GM11168 (cell line): ENCODE results near the gene KLHDC7B.

Experiments
- in situ Hi-C: fragments of 300-500 bp; cut with MboI; formaldehyde crosslinking; loops from one replicate; pipeline ENCODE4 v1.12.0; 2022; ENCODE audit warnings: low sequenced_read_pairs; ENCODE audit not compliant: unreplicated experiment

The KLHDC7B gene

GRCh38 chr22:50569896-50570535 lies 24.3 kb downstream of the KLHDC7B start:
- in situ Hi-C loops = no loop called here

DNA sequence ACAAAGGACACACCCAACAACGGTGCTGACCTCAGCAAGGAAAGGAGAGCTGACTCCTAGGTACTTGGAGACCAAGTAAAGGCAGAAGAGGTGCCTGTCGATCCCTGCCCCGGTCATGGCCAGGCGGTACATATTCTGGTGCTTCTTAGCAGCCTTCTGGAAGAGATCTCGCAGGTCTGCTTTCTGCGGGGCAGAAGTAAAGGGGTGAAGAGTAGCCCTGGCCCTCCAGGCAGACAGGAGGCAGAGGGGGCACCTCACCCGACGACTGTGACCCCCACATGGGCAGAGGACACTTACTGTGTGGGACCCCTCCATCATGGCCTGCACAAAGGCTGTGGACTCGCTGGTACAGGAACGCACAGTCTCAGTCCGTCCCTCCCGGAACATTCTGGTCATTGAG lies 25.2 kb downstream of the KLHDC7B start:
- in situ Hi-C loops = no loop called here

GRCh38 chr22:50571264-50572175 lies 25.8 kb downstream of the KLHDC7B start:
- in situ Hi-C loops = no loop called here

DNA sequence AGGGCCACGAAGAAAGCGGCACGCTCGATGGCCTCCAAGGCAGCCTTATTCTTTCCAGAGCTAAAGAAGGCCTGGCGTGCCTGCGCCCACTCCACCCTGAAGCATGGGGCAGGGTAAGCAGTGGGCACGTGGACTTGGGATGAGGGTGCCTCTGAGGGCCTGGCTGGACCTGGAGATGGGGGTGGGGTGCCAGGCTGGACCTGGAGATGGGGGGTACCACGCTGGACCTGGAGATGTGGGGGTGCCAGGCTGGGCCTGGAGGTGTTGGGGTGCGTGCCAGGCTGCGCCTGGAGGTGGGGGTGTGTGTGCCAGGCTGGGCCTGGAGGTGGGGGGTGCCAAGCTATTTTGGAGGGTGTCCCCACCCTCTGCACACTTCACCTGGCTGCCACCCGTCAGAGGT lies 27.3 kb downstream of the KLHDC7B start:
- in situ Hi-C loops = no loop called here

- in situ Hi-C loops = no loop called here
These were observed 28.0 kb downstream of the KLHDC7B start for GRCh38 chr22:50573491-50574382.

DNA sequence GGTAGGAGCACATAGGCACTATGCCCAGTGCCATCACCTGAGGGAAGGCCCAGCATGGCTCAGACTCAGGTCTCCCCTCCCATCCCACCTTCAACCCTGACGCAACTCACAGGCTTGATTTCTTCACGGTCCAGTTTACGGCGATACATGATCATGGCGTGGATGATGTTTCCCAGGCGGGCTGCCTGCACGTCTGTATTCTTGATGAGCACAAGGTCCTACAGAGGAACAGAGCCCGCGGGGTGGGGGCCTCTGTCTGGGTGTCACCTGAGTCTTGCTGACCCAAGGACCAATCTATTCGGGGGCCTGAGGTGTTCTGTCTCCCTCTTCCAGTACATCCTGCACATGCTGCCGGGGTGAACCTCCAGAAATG lies 28.7 kb downstream of the KLHDC7B start:
- in situ Hi-C loops = no loop called here

GRCh38 chr22:50575426-50575941 lies 29.8 kb downstream of the KLHDC7B start:
- in situ Hi-C loops = no loop called here

DNA sequence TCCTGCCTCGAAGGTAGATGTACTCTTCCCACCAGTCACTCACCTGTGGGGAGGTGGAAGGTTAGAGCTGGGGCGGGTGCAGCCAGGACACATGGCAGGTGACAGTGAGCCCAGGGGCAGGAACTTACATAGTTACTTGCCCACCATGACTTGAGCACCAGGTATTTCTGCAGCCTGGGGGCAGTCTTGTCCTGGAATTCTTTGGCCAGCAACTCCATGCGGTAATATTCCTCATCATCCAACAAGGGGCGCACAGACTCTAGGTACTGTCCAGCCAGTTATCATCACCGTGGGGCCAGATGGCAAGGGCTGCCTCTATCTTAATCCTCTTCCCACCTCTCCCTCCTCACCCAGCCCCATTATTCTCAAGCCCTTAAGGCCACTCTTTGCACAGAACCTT lies 30.4 kb downstream of the KLHDC7B start:
- in situ Hi-C loops = no loop called here

DNA sequence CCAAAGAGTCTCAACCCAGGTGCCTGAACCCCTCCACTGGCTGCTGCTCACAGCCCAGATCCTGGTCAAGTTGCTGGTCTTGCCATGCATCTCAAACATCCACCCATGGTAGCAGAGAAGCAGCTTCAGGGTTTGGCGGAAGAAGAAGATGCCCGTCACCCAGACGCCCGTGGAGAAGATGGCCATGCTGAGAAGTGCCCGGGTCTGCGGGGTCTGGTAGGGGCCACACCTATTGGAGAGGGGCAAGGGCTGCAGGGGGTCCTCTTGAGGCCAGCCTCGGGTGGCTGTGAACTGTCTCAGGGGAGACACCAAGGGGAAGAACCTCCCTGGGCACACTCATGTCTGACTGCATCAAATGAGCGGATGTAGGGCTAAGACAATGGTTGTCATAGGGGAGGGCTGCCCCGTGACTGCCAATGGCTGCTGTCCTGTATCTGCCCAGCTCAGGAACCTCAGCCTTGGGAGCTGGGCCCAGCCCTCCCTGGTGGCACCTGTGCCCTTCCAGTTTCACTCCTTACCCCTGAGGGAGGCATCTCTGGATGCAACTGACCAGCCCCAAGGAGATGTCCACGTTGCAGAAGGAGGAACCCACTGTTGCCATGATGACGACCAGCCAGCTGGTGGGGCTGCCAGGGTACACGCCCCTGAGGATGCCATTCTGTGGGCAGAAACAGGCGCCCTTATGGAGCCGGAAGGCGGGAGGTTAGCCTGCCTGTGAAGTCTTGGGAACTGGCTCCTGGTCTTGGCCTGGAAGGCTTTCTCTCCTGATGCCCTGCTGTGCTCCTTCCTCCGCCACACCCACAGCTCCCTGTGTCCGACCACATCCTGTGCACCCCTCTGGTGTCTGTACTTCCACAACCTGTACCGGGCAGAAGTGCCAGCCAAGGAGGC lies 31.4 kb downstream of the KLHDC7B start:
- in situ Hi-C loops = no loop called here

DNA sequence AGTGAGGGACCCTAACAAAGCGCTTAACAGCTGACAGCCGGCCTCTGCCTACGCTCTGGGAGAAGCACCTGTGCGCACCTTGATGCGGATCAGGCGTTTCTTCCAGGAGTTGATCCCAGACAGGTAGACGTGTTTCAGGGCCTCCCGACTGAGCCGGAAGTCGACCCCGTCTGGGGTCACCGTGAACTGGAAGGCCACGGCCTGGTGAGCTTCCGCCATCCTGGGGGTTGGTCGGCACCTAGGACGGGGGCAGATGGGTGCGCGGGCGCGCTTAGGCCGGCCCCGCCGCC lies 31.9 kb downstream of the KLHDC7B start:
- in situ Hi-C loops = no loop called here

- in situ Hi-C loops = no loop called here
These were observed 32.5 kb downstream of the KLHDC7B start, which contains the start of gene CPT1B for GRCh38 chr22:50577987-50578775. Gene CPT1B (minus strand): TSS chr22:50578427. CDS start chr22:50577915, 512 bp downstream.

DNA sequence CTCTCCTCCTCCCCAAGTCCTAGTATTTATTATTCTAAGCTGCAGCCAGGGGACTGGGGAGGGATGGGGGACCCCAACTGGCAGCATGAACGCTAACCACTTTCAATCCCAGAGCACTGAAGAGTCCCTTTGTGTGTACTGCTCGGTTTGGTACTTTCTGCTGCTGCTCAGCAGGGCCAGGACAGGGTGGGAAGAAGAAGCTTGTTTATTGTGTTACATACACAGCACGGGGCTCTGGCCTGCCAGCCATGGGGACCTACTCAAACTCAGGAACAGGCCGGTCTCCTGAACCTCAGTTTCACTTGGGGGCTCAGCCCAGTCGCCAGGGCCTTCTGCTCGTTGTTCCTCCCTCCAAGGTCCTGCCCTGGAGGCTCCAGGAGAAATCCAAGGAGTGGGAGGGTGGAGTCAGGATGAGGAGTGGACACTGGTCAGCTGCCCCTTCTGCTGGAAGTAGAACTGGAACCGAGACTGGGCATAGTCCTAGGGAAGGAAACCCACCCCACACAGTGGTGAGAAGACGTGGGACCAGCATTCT lies 33.1 kb downstream of the KLHDC7B start:
- in situ Hi-C loops = no loop called here

- in situ Hi-C loops = no loop called here
These were observed 34.1 kb downstream of the KLHDC7B start for GRCh38 chr22:50579752-50580151.

DNA sequence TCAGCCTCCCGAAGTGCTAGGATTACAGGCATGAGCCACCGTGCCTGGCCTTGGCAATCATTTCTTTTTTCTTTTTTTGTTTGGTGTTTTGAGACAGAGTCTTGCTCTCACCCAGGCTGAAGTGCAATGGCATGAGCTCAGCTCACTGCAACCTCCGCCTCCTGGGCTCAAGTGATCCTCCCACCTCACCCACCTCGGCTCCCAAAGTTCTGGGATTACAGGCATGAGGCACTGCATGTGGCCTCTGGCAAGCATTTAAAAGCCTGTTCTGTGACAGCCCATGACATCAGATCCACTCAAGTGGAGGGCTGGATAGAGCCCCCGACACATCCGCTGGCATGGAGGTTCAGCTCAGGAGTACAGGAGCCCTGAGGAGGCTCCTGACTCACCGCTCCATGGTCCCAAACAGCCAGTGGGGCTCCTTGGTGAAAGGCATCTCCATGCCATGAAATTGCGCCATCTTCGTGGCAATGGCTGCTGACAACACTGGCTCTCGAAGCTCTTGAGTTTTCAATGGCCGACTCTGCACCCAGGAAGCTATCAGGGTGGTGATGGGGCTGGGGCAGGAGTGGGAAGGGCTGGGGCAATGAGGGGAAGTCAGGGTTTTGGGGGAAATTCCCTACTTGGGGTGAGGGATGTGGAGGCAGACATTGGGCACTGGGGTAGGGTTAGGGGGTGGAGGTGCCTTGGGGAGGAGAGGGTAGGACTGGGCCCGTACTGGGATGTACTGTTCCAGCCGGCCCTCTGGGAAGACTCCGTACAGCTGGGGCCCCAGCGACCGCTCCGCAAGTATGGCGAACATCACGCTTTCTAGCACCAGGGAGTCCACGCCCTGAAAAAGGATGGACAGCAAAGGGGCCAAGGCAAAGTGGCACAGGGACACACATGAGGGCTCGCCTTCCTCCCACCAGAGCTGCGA lies 35.6 kb downstream of the KLHDC7B start:
- in situ Hi-C loops = no loop called here

DNA sequence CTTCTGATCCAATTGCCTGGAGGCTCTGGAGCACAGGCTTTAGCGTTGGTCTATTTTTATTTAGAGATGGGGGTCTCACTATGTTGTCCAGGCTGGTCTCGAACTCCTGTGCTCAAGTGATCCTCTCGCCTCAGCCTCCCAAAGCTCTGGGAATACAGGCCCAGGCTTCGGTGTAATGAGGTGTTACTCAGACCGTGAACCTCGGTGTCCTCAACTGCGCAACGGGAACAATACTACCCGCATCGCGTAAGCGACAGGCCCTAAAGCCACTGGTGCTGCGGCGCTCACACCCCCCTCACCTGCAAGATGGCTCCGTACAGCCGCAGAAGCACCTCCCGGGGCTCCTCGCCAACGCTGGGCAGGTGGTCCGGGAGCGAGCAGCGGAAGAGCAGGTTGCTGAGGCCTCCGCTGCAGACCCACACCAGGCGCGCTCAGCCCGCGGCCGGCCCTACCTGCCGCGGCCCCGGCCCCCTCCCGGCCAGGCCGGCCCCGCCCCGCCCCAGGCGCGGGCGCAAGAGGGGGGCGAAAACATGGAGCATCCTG lies 36.3 kb downstream of the KLHDC7B start:
- in situ Hi-C loops = no loop called here

- in situ Hi-C loops = no loop called here
These were observed 37.0 kb downstream of the KLHDC7B start, which contains the start of gene CHKB for GRCh38 chr22:50582493-50583293. Gene CHKB (minus strand): TSS chr22:50582849. CDS start chr22:50582781, 68 bp downstream.
